22Rv1 (cell line): Measurements from ENCODE around the gene ULK4.
A peak's percentile ranks its signal among the peaks of the same experiment; 100 is the strongest.
"Not testable (repeated sequence)": the region's sequence is repeated elsewhere in the genome, so short reads cannot be mapped to it uniquely, and the experiment has no call there.

ENCODE experiments used
- H3K27ac ChIP-seq: fragments of 450-650 bp; 2 replicates; pipeline ENCODE4 v1.5.1; 2017
- ZFX ChIP-seq: fragments of 450-650 bp; IDR thresholded peaks from 2 replicates; pipeline ENCODE4 v1.6.1; 2017; ENCODE audit warnings: antibody characterized with exemption, borderline replicate concordance
- TF ChIP-seq, protein P1 (sequence below): fragments of 450-650 bp; IDR thresholded peaks from 2 replicates; pipeline ENCODE4 v1.5.1; 2017; ENCODE audit warnings: mild to moderate bottlenecking

ULK4 gene

DNA sequence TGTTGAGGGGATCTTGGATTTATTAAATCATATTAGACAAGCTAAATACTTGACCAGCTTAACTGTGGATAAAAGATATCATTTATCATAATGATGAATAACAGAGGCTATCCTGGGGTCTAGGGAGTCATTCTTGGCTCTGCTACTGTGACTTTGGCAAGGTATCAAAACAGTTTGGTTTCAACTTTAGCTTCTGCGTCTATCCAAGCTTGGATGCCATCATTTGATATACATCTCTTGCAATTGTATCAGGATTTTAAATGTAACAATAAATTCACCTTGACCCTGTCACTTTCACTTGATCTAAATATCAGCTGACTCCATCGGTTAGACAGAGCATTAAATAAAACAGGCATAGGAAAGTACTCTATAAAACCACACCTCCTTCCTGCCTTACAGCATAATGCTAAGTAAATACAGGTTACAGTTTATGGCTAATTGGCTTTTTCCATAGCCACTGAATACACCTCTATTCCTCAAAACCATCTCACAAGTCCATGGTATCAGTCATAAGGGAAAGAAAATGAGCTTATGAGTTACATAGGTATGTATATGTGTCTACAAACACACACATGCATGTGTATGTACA lies 499.7 kb downstream of the ULK4 start:
- TF ChIP-seq, protein P1, sequence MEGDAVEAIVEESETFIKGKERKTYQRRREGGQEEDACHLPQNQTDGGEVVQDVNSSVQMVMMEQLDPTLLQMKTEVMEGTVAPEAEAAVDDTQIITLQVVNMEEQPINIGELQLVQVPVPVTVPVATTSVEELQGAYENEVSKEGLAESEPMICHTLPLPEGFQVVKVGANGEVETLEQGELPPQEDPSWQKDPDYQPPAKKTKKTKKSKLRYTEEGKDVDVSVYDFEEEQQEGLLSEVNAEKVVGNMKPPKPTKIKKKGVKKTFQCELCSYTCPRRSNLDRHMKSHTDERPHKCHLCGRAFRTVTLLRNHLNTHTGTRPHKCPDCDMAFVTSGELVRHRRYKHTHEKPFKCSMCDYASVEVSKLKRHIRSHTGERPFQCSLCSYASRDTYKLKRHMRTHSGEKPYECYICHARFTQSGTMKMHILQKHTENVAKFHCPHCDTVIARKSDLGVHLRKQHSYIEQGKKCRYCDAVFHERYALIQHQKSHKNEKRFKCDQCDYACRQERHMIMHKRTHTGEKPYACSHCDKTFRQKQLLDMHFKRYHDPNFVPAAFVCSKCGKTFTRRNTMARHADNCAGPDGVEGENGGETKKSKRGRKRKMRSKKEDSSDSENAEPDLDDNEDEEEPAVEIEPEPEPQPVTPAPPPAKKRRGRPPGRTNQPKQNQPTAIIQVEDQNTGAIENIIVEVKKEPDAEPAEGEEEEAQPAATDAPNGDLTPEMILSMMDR = no peak
- TF ChIP-seq ZFX = no peak

GRCh38 chr3:41460736-41461135 lies 501.2 kb downstream of the ULK4 start:
- no peak for TF ChIP-seq ZFX
- TF ChIP-seq, protein P1 = no peak
- no peak overlapping the region for H3K27ac ChIP-seq

More for the DNA sequence above, 499.7 kb downstream of the ULK4 start:
- no peak overlapping the region for H3K27ac ChIP-seq

- TF ChIP-seq, protein P1 = no peak
- no peak for TF ChIP-seq ZFX
- no peak overlapping the region for H3K27ac ChIP-seq
Measured at GRCh38 chr3:41457176-41457575, 504.7 kb downstream of the ULK4 start.

GRCh38 chr3:41456162-41456561 lies 505.7 kb downstream of the ULK4 start:
- no peak for TF ChIP-seq ZFX
- TF ChIP-seq, protein P1 = no peak

DNA sequence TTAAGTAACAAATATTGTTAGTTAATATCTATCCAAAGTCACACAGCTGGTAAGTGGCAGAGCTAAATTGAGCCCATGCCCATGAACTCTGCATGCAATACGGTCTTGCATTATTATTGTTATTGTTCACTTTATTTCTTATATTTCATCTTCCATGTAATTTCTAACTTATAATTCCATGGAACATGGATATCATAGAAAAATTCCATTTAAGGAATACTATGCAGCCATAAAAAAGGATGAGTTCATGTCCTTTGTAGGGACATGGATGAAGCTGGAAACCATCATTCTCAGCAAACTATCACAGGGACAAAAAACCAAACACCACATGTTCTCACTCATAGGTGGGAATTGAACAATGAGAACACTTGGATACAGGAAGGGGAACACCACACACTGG lies 508.3 kb downstream of the ULK4 start:
- not testable (repeated sequence) for H3K27ac ChIP-seq

More at GRCh38 chr3:41456162-41456561, 505.7 kb downstream of the ULK4 start:
- no peak overlapping the region for H3K27ac ChIP-seq

DNA sequence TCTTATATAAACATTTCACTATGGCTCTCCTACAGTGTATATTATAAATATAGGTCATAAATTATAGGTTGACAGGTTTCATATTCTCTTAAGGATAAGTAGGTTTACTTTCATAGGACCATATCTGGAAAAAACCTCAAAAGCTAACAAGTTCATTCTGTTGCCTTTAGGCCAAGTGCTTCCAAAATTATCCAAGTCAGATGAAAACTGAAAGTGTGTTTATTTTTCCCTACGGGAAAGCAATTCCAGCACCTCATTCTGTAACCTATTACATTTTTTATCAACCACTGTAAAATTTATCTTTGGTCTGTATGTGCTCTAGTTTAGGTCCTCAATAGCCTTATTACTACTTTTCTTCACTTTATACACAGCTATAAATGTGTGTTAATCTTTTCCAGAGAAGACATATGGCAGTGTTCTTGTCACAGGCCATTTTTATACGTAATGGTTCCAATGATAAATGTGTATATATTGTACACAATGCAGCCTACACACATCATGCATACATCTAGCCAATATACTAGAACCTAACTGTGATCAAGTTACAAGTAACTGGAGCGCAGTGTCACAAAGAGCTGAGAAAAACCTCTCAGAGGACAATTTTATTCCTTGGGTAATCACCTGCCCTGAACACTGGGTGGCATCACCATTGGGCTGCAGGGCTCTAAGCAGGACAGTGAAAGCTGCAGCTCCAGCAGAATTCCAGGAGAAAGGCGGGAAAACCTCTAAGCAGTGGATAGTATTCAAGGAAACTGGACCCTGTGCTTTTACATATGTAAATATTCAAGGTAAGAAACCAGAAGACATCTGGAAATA lies 511.3 kb downstream of the ULK4 start:
- H3K27ac ChIP-seq = no peak overlapping the region
- TF ChIP-seq ZFX = no peak
- TF ChIP-seq, protein P1 = peak; percentile 33

GRCh38 chr3:41448396-41448795 lies 513.5 kb downstream of the ULK4 start:
- H3K27ac ChIP-seq = no peak overlapping the region
- TF ChIP-seq, protein P1 = peak; percentile 33
- no peak for TF ChIP-seq ZFX
